ENCODE measurements around the gene KCNK1. TPM values are rescaled to one million over a fixed set of nuclear protein-coding genes. Genes with fewer than 3 reads are reported as not detected.

Gene KCNK1
- polyA plus RNA-seq, 1 donor (not counting 4 experiments of a cell fraction or from before 2014, with no cell fraction given), result 17.5 TPM

DNA sequence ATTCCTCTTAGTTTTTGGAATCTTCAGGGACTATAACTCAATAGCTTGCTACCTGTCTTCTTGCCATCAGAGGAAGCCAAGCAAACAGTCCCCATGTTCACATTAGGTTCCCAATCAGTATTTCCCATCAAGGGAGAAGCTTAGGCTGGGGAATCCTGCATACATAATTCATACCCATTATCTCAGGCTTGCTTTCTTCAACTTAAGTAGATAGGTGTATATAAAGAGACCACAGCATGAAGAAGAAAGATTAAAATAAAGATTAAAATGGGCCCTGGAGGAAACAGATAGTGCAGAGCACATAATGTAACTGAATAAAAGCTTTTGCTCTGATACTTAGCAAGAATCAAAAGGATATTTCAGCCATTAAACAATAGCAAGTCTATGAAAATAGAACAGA, 29.0 kb upstream of the KCNK1 start:
- Histone ChIP-seq H2AFZ (ENCODE audit: control insufficient read depth, low read length) (no peak overlapping the region), H3K9me1 (ENCODE audit: control insufficient read depth, extremely low read depth, insufficient read depth, low read length) (no peaks in the 10 kb centered on the region), H3K9ac (ENCODE audit: control insufficient read depth, extremely low read depth, insufficient read depth, low read length) (no peak overlapping the region), H3K9me3 (ENCODE audit: control insufficient read depth, low read depth, low read length) (no peaks in the 10 kb centered on the region), H3K27me3 (ENCODE audit: control insufficient read depth, extremely low read depth, insufficient read depth, low read length) (no peaks in the 10 kb centered on the region), H3K4me1 (ENCODE audit: control insufficient read depth, extremely low read depth, insufficient read depth, low read length) (no peaks in the 10 kb centered on the region), H3K79me2 (ENCODE audit: control insufficient read depth, insufficient read depth, low read length) (no peaks in the 10 kb centered on the region), H4K20me1 (ENCODE audit: control insufficient read depth, extremely low read depth, insufficient read depth, low read length) (no peaks in the 10 kb centered on the region), H3K27ac (ENCODE audit: control insufficient read depth, insufficient read depth, low read length) (no peak overlapping the region), H3K4me2 (ENCODE audit: control insufficient read depth, extremely low read depth, insufficient read depth, low read depth, low read length) (no peak overlapping the region), H3K4me3 (ENCODE audit: control insufficient read depth in 2 of 3, extremely low read depth in 1 of 3, insufficient read depth in 2 of 3, low read depth in 1 of 3, low read length in 3 of 3) (no peak overlapping the region), H3K36me3 (ENCODE audit: control insufficient read depth in 2 of 2, extremely low read depth in 1 of 2, insufficient read depth in 2 of 2, low read length in 2 of 2) (no peaks in the 10 kb centered on the region)
- dilution Hi-C loops (cut with MboI; ENCODE audit: extremely low pct_ligation_motif_present, low sequenced_read_pairs), result no loop called here
- TF ChIP-seq, protein P1, sequence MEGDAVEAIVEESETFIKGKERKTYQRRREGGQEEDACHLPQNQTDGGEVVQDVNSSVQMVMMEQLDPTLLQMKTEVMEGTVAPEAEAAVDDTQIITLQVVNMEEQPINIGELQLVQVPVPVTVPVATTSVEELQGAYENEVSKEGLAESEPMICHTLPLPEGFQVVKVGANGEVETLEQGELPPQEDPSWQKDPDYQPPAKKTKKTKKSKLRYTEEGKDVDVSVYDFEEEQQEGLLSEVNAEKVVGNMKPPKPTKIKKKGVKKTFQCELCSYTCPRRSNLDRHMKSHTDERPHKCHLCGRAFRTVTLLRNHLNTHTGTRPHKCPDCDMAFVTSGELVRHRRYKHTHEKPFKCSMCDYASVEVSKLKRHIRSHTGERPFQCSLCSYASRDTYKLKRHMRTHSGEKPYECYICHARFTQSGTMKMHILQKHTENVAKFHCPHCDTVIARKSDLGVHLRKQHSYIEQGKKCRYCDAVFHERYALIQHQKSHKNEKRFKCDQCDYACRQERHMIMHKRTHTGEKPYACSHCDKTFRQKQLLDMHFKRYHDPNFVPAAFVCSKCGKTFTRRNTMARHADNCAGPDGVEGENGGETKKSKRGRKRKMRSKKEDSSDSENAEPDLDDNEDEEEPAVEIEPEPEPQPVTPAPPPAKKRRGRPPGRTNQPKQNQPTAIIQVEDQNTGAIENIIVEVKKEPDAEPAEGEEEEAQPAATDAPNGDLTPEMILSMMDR (optimal IDR thresholded peaks at IDR 0.05 in 1 of 3, IDR thresholded peaks at IDR 0.05 in 1 of 3, conservative IDR thresholded peaks at IDR 0.05 in 1 of 3; ENCODE audit: extremely low read depth in 1 of 3, insufficient read depth in 2 of 3, low read length in 3 of 3), result no peak
- no peak for TF ChIP-seq EZH2 (IDR thresholded peaks at IDR 0.05; ENCODE audit: low read length)
- FAIRE-seq, result no peak
- no peak for DNase-seq (ENCODE audit: low read depth, low spot score)

DNA sequence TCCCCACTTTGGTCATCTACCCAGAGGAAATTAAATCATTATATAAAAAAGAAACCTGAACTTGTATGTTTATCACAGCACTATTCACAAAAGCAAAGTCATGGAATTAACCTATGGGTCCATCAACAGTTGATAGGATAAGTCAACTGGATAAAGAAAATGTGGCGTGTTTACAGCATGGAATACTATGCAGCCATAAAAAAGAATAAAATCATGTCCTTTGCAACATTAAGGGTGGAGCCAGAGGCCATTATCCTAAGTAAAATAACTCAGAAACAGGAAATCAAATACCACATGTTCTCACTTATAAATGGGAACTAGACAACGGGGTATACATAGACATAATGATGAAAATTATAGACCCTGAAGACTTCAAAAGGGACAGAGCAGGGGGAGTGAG, 27.6 kb upstream of the KCNK1 start:
- no peak for FAIRE-seq
- dilution Hi-C loops (cut with MboI; ENCODE audit: extremely low pct_ligation_motif_present, low sequenced_read_pairs), result no loop called here
- H3K4me2 ChIP-seq (ENCODE audit: control insufficient read depth, extremely low read depth, insufficient read depth, low read depth, low read length), result no peak overlapping the region

More for the DNA sequence above, 27.6 kb upstream of the KCNK1 start:
- TF ChIP-seq EZH2 (IDR thresholded peaks at IDR 0.05; ENCODE audit: low read length), result no peak
- TF ChIP-seq, protein P1 (optimal IDR thresholded peaks at IDR 0.05 in 1 of 3, IDR thresholded peaks at IDR 0.05 in 1 of 3, conservative IDR thresholded peaks at IDR 0.05 in 1 of 3; ENCODE audit: extremely low read depth in 1 of 3, insufficient read depth in 2 of 3, low read length in 3 of 3), result no peak
- Histone ChIP-seq H4K20me1 (ENCODE audit: control insufficient read depth, extremely low read depth, insufficient read depth, low read length) (no peaks in the 10 kb centered on the region), H3K9me1 (ENCODE audit: control insufficient read depth, extremely low read depth, insufficient read depth, low read length) (no peaks in the 10 kb centered on the region), H3K4me3 (ENCODE audit: control insufficient read depth in 2 of 3, extremely low read depth in 1 of 3, insufficient read depth in 2 of 3, low read depth in 1 of 3, low read length in 3 of 3) (no peak overlapping the region), H3K27ac (ENCODE audit: control insufficient read depth, insufficient read depth, low read length) (no peak overlapping the region), H3K27me3 (ENCODE audit: control insufficient read depth, extremely low read depth, insufficient read depth, low read length) (no peaks in the 10 kb centered on the region), H3K36me3 (ENCODE audit: control insufficient read depth in 2 of 2, extremely low read depth in 1 of 2, insufficient read depth in 2 of 2, low read length in 2 of 2) (no peaks in the 10 kb centered on the region), H3K4me1 (ENCODE audit: control insufficient read depth, extremely low read depth, insufficient read depth, low read length) (no peaks in the 10 kb centered on the region), H3K79me2 (ENCODE audit: control insufficient read depth, insufficient read depth, low read length) (no peaks in the 10 kb centered on the region), H3K9me3 (ENCODE audit: control insufficient read depth, low read depth, low read length) (no peaks in the 10 kb centered on the region), H3K9ac (ENCODE audit: control insufficient read depth, extremely low read depth, insufficient read depth, low read length) (no peak overlapping the region), H2AFZ (ENCODE audit: control insufficient read depth, low read length) (no peak overlapping the region)
- no peak for DNase-seq (ENCODE audit: low read depth, low spot score)
